Measurements from ENCODE around the gene BIRC6. TPM values are rescaled to one million over a fixed set of nuclear protein-coding genes. Genes with fewer than 3 reads are reported as not detected.
"Not testable (repeated sequence)": the region's sequence is repeated elsewhere in the genome, so short reads cannot be mapped to it uniquely, and the experiment has no call there.

The BIRC6 gene
- total and polyA plus RNA-seq, 2 of the 4 experiments (the other 2 are of a cell fraction) = 26.5 to 316 TPM

GRCh38 chr2:32369222-32369621 lies 12.4 kb downstream of the BIRC6 start:
- intact Hi-C loops (cut with micrococcal nuclease) = no loop called here

DNA sequence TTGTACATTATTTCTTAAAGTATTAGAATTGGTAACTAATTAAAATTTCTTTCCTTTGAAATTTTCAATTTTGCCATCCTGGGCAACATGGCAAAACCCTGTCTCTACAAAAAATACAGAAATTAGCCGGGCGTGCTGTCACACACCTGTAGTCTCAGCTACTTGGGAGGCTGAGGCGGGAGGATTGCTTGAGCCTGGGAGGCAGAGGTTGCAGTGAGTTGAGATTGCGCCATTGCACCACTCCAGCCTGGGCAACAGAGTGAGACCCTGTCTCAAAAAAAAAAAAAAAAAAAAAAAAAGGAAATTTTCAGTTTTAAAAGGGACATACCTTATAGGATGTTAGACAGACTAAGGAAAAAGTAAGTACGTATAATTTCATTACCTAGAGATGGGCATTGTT lies 14.1 kb downstream of the BIRC6 start:
- in situ Hi-C loops (cut with MboI; ENCODE audit: low sequenced_read_pairs); CTCF ChIA-PET; H2BK120ac ChIP-seq (ENCODE audit: low read depth, low read length); H3K4me1 ChIP-seq (ENCODE audit: control insufficient read depth, insufficient read depth, low read length); POLR2A ChIA-PET (ENCODE audit: unreplicated experiment); H4K8ac ChIP-seq (ENCODE audit: low read depth in 2 of 2, low read length in 2 of 2); H3K4ac ChIP-seq (ENCODE audit: low read depth, low read length); intact Hi-C loops (cut with micrococcal nuclease); H3K9ac ChIP-seq (ENCODE audit: low read depth, low read length); H3K36me3 ChIP-seq (ENCODE audit: control insufficient read depth, insufficient read depth, low read length); H3K14ac ChIP-seq (replicated peaks; ENCODE audit: low read depth, low read length); H3K4me2 ChIP-seq (ENCODE audit: low read depth, low read length); H3K9me3 ChIP-seq (ENCODE audit: control insufficient read depth, insufficient read depth, low read length); ATAC-seq (ENCODE audit: low read depth); DNase-seq; H3K9me1 ChIP-seq (ENCODE audit: insufficient read depth, low read length); H3K4me3 ChIP-seq (ENCODE audit: insufficient read depth, low read depth, low read length); H2BK15ac ChIP-seq (ENCODE audit: low read depth, low read length); H3K27me3 ChIP-seq (ENCODE audit: control insufficient read depth, insufficient read depth, low read length); BruUV-seq (replicated peaks); dilution Hi-C loops (cut with HindIII; ENCODE audit: low sequenced_read_pairs, unreplicated experiment); H4K5ac ChIP-seq (ENCODE audit: low read depth, low read length); H2BK5ac ChIP-seq (ENCODE audit: low read depth, low read length, poor library complexity, severe bottlenecking); H3K18ac ChIP-seq (ENCODE audit: low read depth, low read length); H3K27ac ChIP-seq (ENCODE audit: insufficient read depth, low read length); H2AK9ac ChIP-seq (replicated peaks; ENCODE audit: low read depth, low read length, poor library complexity); H3K23ac ChIP-seq (ENCODE audit: low read depth, low read length); H2AK5ac ChIP-seq (ENCODE audit: low read depth, low read length); H3K56ac ChIP-seq (ENCODE audit: extremely low read depth, insufficient read depth, low read length); H4K91ac ChIP-seq (ENCODE audit: insufficient read depth, low read depth, low read length); H2AFZ ChIP-seq (replicated peaks; ENCODE audit: low read length, poor library complexity); H2BK20ac ChIP-seq (ENCODE audit: low read depth, low read length): not testable (repeated sequence)
- no CpG with 5 or more reads among the region's 5 CpGs for WGBS, 2 experiments (ENCODE audit: extremely low coverage in 2 of 2, insufficient read length in 1 of 2)
- peaks cover 91% of the 10 kb centered on the region for H4K20me1 ChIP-seq (ENCODE audit: insufficient read depth, low read length)
- H3K79me1 ChIP-seq (ENCODE audit: low read depth in 1 of 2, low read length in 2 of 2) = peaks cover 8 to 50% of the 10 kb centered on the region in 2 experiments; a peak in 3 of 4 replicates

More at GRCh38 chr2:32369222-32369621, 12.4 kb downstream of the BIRC6 start:
- ATAC-seq (ENCODE audit: low read depth) = no peak
- Histone ChIP-seq H3K56ac (ENCODE audit: extremely low read depth, insufficient read depth, low read length) (no peak overlapping the region), H4K8ac (ENCODE audit: low read depth in 2 of 2, low read length in 2 of 2) (no peak overlapping the region), H2BK5ac (ENCODE audit: low read depth, low read length, poor library complexity, severe bottlenecking) (no peak overlapping the region), H3K9me1 (ENCODE audit: insufficient read depth, low read length) (peaks cover 5% of the 10 kb centered on the region; the same call in 1 of the 2 replicates), H4K91ac (ENCODE audit: insufficient read depth, low read depth, low read length) (no peak overlapping the region), H2AFZ (replicated peaks; ENCODE audit: low read length, poor library complexity) (no peak overlapping the region), H3K4me1 (ENCODE audit: control insufficient read depth, insufficient read depth, low read length) (peaks cover 4% of the 10 kb centered on the region; the same call in 1 of the 2 replicates), H3K4ac (ENCODE audit: low read depth, low read length) (no peak overlapping the region), H3K18ac (ENCODE audit: low read depth, low read length) (no peak overlapping the region), H3K4me3 (ENCODE audit: insufficient read depth, low read depth, low read length) (no peak overlapping the region), H4K20me1 (ENCODE audit: insufficient read depth, low read length) (peaks cover 94% of the 10 kb centered on the region), H2AK9ac (replicated peaks; ENCODE audit: low read depth, low read length, poor library complexity) (no peak overlapping the region), H3K27me3 (ENCODE audit: control insufficient read depth, insufficient read depth, low read length) (no peaks in the 10 kb centered on the region), H2BK20ac (ENCODE audit: low read depth, low read length) (no peak overlapping the region), H3K9me3 (ENCODE audit: control insufficient read depth, insufficient read depth, low read length) (no peaks in the 10 kb centered on the region), H3K27ac (ENCODE audit: insufficient read depth, low read length) (no peak overlapping the region), H2AK5ac (ENCODE audit: low read depth, low read length) (no peak overlapping the region), H2BK120ac (ENCODE audit: low read depth, low read length) (no peak overlapping the region), H3K9ac (ENCODE audit: low read depth, low read length) (no peak overlapping the region), H3K79me1 (ENCODE audit: low read depth in 1 of 2, low read length in 2 of 2) (peaks cover 9 to 44% of the 10 kb centered on the region in 2 experiments; a peak in 3 of 4 replicates), H3K23ac (ENCODE audit: low read depth, low read length) (no peak overlapping the region), H3K14ac (replicated peaks; ENCODE audit: low read depth, low read length) (no peak overlapping the region), H2BK15ac (ENCODE audit: low read depth, low read length) (no peak overlapping the region), H4K5ac (ENCODE audit: low read depth, low read length) (no peak overlapping the region), H3K4me2 (ENCODE audit: low read depth, low read length) (no peak overlapping the region), H3K36me3 (ENCODE audit: control insufficient read depth, insufficient read depth, low read length) (peaks cover 1% of the 10 kb centered on the region; the same call in 1 of the 2 replicates)
- CTCF ChIA-PET = no interaction called here
- DNase-seq = no peak
- POLR2A ChIA-PET (ENCODE audit: unreplicated experiment) = no interaction called here
- no CpG with 5 or more reads among the region's 9 CpGs for WGBS, 2 experiments (ENCODE audit: extremely low coverage in 2 of 2, insufficient read length in 1 of 2)
- in situ Hi-C loops (cut with MboI; ENCODE audit: low sequenced_read_pairs) = no loop called here
- TF ChIP-seq NFE2L2 (IDR thresholded peaks at IDR 0.05; ENCODE audit: low read depth, low read length) = no peak
- TF ChIP-seq FOS (IDR thresholded peaks at IDR 0.05; ENCODE audit: low read depth, low read length) = no peak
- no peak for TF ChIP-seq RCOR1 (IDR thresholded peaks at IDR 0.05; ENCODE audit: insufficient replicate concordance, low read length)
- no peak for TF ChIP-seq RFX5 (IDR thresholded peaks at IDR 0.05; ENCODE audit: low read depth, low read length)
- TF ChIP-seq MAFK (IDR thresholded peaks at IDR 0.05; ENCODE audit: low read depth, low read length) = no peak
- no peak for TF ChIP-seq POLR2A (IDR thresholded peaks at IDR 0.05; ENCODE audit: low read depth, low read length)
- TF ChIP-seq SMC3 (IDR thresholded peaks at IDR 0.05; ENCODE audit: low read depth, low read length) = no peak
- no peak for TF ChIP-seq BHLHE40 (IDR thresholded peaks at IDR 0.05; ENCODE audit: low read depth, low read length)
- no TSS peak for BruUV-seq (replicated peaks)
- dilution Hi-C loops (cut with HindIII; ENCODE audit: low sequenced_read_pairs, unreplicated experiment) = no loop called here
